Body of pancreas (tissue), 4 donors: Measurements from ENCODE around the gene CTSE. TPM values are rescaled to one million over a fixed set of nuclear protein-coding genes. Genes with fewer than 3 reads are reported as not detected.

Experiments
- ATAC-seq: fragments of 150-250 bp; one replicate; pipeline ENCODE4 v1.9.1; 2016
- DNase-seq, 4 donors: peaks; one replicate each; pipeline ENCODE4 v3.0.0-alpha.2; 2019
- H3K27ac ChIP-seq, 4 donors: fragments of 200-600 bp; sonication (generic); 1 replicate in 3 of 4; 2 replicates in 1 of 4; pipeline versions ENCODE4 v1.5.1 to v1.6.1; 2016 to 2019; ENCODE audit warnings: mild to moderate bottlenecking in 1 of 4, mixed read lengths in 1 of 4, moderate library complexity in 1 of 4
- H3K27me3 ChIP-seq, 2 donors: fragments of 200-600 bp; sonication (generic); one replicate each; pipeline ENCODE4 v1.6.0; 2016; ENCODE audit warnings: mild to moderate bottlenecking in 1 of 2
- H3K36me3 ChIP-seq, 2 donors: fragments of 200-600 bp; sonication (generic); replicated peaks in 1 of 2; 2 replicates each; pipeline ENCODE4 v1.5.1; 2016; ENCODE audit warnings: low read depth in 2 of 2; ENCODE audit not compliant: insufficient read depth in 1 of 2
- H3K4me1 ChIP-seq: fragments of 200-600 bp; sonication (generic); one replicate; pipeline ENCODE4 v1.6.0; 2016
- H3K4me3 ChIP-seq, 2 donors: fragments of 200-600 bp; sonication (generic); 1 replicate in 1 of 2; 2 replicates in 1 of 2; pipeline ENCODE4 v1.5.1; 2016 to 2019
- H3K9me3 ChIP-seq, 3 donors: fragments of 200-600 bp; sonication (generic); 1 replicate in 2 of 3; 2 replicates in 1 of 3; pipeline ENCODE4 v1.5.1; 2016
- CTCF ChIP-seq, 7 experiments: fragments of 450-650 bp in 4 of 7; fragments of 200-600 bp in 3 of 7; sonication (generic) in 3 of 7; IDR thresholded peaks; one replicate each; pipeline ENCODE4 v1.5.1; 2016 to 2019; ENCODE audit warnings: antibody characterized with exemption in 7 of 7
- POLR2A ChIP-seq, 3 donors: fragments of 450-650 bp; IDR thresholded peaks; one replicate each; pipeline ENCODE4 v1.6.1; 2016; ENCODE audit warnings: antibody characterized with exemption in 3 of 3, mild to moderate bottlenecking in 2 of 3
- WGBS, 2 donors: methylation state at CpG; one replicate each; pipeline ENCODE4 v1.1.5; 2017; 5-methylcytosine and 5-hydroxymethylcytosine counted together
- intact Hi-C: fragments of 100-400 bp; cut with DNase I; formaldehyde crosslinking; loops from one replicate; pipeline ENCODE4 v1.15.1; 2023
- total RNA-seq, 2 donors: library from RNA; depleted of rRNA; stranded (reverse); fragments of >200 nt; gene quantifications; one replicate each; pipeline ENCODE4 v1.1.0, GENCODE V29; 2016

The CTSE gene
- total RNA-seq, 2 donors from 2014 or later = 4.9 to 28.3 TPM

- Histone ChIP-seq H3K27ac (no peak overlapping the region), H3K4me1 (no peaks in the 10 kb centered on the region), H3K27me3 (no peaks in the 10 kb centered on the region), H3K9me3 (no peaks in the 10 kb centered on the region), H3K36me3 (no peaks in the 10 kb centered on the region), H3K4me3 (no peak overlapping the region)
- ATAC-seq (no peak), DNase-seq (no peak)
- TF ChIP-seq CTCF (IDR thresholded peaks at IDR 0.05) (no peak), POLR2A (IDR thresholded peaks at IDR 0.05) (no peak)
- whole genome bisulfite sequencing, 2 donors = 82 to 86% methylated on average over 1 of the region's 1 CpG
- intact Hi-C loops = no loop called here
Observed at GRCh38 chr1:205993068-205993467, 30.6 kb downstream of the CTSE start.

- Histone ChIP-seq H3K27me3 (no peaks in the 10 kb centered on the region), H3K4me3 (no peak overlapping the region), H3K36me3 (no peaks in the 10 kb centered on the region), H3K9me3 (no peaks in the 10 kb centered on the region), H3K27ac (no peak overlapping the region), H3K4me1 (peaks cover under 1% of the 10 kb centered on the region)
- WGBS, 2 donors = 81 to 93% methylated on average over 6 to 14 of the region's 14 CpGs
- no peak for ATAC-seq
- no peak for DNase-seq
- intact Hi-C loops = no loop called here
- TF ChIP-seq CTCF (IDR thresholded peaks at IDR 0.05) = no peak
- TF ChIP-seq POLR2A (IDR thresholded peaks at IDR 0.05) = no peak
Observed at GRCh38 chr1:205992218-205992882, 31.3 kb downstream of the CTSE start.

- Histone ChIP-seq H3K4me3 (no peak overlapping the region), H3K27ac (no peak overlapping the region), H3K9me3 (no peaks in the 10 kb centered on the region), H3K27me3 (no peaks in the 10 kb centered on the region), H3K4me1 (peaks cover 8% of the 10 kb centered on the region), H3K36me3 (no peaks in the 10 kb centered on the region)
- no peak for ATAC-seq
- 81 to 82% methylated on average over 4 of the region's 4 CpGs for WGBS, 2 donors
- DNase-seq = no peak
- intact Hi-C loops = no loop called here
- TF ChIP-seq POLR2A (IDR thresholded peaks at IDR 0.05) (no peak), CTCF (IDR thresholded peaks at IDR 0.05) (no peak)
Observed at GRCh38 chr1:205991237-205991636, 32.5 kb downstream of the CTSE start.

- no peak overlapping the region for H3K27ac ChIP-seq
- no peak for TF ChIP-seq CTCF (IDR thresholded peaks at IDR 0.05)
- TF ChIP-seq POLR2A (IDR thresholded peaks at IDR 0.05) = no peak
- ATAC-seq (no peak), DNase-seq (no peak)
- intact Hi-C loops = no loop called here
- peaks cover 9% of the 10 kb centered on the region for H3K4me1 ChIP-seq
- no peak overlapping the region for H3K4me3 ChIP-seq
- no peaks in the 10 kb centered on the region for H3K27me3 ChIP-seq
- 43 to 47% methylated on average over 2 of the region's 2 CpGs for WGBS, 2 donors
- H3K9me3 ChIP-seq = no peaks in the 10 kb centered on the region
- H3K36me3 ChIP-seq = no peaks in the 10 kb centered on the region
Observed at GRCh38 chr1:205990226-205990625, 33.5 kb downstream of the CTSE start.

- WGBS, 2 donors = 59 to 66% methylated on average over 5 of the region's 5 CpGs
- intact Hi-C loops = no loop called here
- H3K9me3 ChIP-seq = no peaks in the 10 kb centered on the region
- H3K27me3 ChIP-seq = no peaks in the 10 kb centered on the region
- H3K36me3 ChIP-seq = no peaks in the 10 kb centered on the region
- peaks cover 13% of the 10 kb centered on the region for H3K4me1 ChIP-seq
- H3K27ac ChIP-seq = no peak overlapping the region
- TF ChIP-seq CTCF (IDR thresholded peaks at IDR 0.05) = no peak
- TF ChIP-seq POLR2A (IDR thresholded peaks at IDR 0.05) = no peak
- DNase-seq = no peak
- ATAC-seq = no peak
- no peak overlapping the region for H3K4me3 ChIP-seq
Observed at GRCh38 chr1:205989786-205990185, 33.9 kb downstream of the CTSE start.
